ENCODE data around the gene TMEFF1. TPM values are rescaled to one million over a fixed set of nuclear protein-coding genes. Genes with fewer than 3 reads are reported as not detected.
"Not testable (repeated sequence)": the region's sequence is repeated elsewhere in the genome, so short reads cannot be mapped to it uniquely, and the experiment has no call there.

The TMEFF1 gene
- total RNA-seq, 4 donors from 2014 or later: 0.50 to 1.7 (median 0.73) TPM

DNA sequence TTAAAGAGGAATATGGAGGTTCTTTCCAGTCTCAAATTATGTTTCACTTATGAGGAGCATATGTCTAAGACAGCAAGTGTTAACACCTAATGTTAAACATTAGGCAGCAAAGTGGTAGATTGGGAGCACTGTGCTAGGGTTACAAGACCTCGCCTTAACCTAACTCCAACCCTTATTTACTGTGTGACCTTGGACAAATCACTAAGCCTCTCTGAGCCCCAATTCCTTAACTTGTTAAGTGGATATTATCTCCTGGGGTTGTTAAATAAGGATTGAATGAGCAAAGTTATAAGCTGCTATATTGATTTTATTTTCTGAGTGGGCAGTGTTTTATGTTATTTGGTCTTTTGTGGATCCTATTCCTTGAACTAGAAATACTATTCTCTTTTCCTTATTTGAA lies 38.3 kb downstream of the TMEFF1 start:
- TF ChIP-seq, protein P1, sequence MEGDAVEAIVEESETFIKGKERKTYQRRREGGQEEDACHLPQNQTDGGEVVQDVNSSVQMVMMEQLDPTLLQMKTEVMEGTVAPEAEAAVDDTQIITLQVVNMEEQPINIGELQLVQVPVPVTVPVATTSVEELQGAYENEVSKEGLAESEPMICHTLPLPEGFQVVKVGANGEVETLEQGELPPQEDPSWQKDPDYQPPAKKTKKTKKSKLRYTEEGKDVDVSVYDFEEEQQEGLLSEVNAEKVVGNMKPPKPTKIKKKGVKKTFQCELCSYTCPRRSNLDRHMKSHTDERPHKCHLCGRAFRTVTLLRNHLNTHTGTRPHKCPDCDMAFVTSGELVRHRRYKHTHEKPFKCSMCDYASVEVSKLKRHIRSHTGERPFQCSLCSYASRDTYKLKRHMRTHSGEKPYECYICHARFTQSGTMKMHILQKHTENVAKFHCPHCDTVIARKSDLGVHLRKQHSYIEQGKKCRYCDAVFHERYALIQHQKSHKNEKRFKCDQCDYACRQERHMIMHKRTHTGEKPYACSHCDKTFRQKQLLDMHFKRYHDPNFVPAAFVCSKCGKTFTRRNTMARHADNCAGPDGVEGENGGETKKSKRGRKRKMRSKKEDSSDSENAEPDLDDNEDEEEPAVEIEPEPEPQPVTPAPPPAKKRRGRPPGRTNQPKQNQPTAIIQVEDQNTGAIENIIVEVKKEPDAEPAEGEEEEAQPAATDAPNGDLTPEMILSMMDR (IDR thresholded peaks at IDR 0.05): no peak
- TF ChIP-seq POLR2A (IDR thresholded peaks at IDR 0.05; ENCODE audit: low read depth): no peak
- no peak for TF ChIP-seq POLR2AphosphoS5 (IDR thresholded peaks at IDR 0.05)
- TF ChIP-seq EP300 (IDR thresholded peaks at IDR 0.05): no peak
- Histone ChIP-seq H3K27ac (replicated peaks in 1 of 4) (no peak overlapping the region), H3K27me3 (no peaks in the 10 kb centered on the region), H3K9me3 (no peaks in the 10 kb centered on the region), H3K36me3 (peaks cover 0 to 6% (median 0%) of the 10 kb centered on the region in 4 donors), H3K4me1 (no peaks in the 10 kb centered on the region), H3K4me3 (no peak overlapping the region)
- 94% methylated on average over 1 of the region's 1 CpG for WGBS
- no peak for DNase-seq (ENCODE audit: extremely low spot score)
- intact Hi-C loops (cut with DNase I): no loop called here

DNA sequence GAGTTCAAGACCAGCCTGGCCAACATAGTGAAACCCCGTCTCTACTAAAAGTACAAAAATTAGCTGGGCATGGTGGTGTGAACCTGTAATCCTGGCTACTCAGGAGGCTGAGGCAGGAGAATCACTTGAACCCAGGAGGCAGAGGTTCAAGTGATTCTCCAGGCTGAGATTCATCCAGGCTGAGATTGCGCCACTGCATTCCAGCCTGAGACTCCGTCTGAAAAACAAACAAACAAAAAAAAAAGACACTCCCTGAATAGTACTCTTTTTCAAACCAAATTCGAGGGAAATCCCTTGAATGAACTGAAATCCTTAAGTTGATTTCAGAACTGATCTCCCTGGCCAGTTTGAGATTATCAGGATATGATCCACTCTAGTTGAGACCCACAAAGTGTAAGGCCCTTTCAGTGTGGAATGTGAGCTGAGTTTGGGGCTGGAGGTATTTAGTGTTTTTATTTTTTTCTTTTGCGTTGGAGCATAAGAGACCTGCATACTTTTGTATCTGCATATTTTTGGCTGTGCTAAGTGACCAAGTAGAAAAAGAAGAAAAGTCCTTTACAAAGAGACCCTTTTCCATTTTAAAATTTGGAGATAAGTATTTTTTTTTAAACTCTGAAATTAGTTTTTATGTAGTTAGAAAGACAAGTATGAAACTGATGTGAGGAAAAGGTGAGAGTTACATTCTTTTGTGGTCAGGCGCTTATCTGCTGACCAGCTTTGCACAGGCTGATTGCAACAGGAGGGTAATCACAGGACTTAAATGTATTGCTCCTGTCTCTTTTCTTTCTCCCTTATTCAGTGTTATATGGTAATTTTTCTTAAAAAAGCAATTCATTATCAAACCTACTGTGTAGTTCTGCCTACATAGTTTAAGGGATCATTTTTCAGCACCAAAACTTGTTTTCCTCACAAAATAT lies 42.9 kb downstream of the TMEFF1 start:
- H3K36me3 ChIP-seq: no peaks in the 10 kb centered on the region
- no peaks in the 10 kb centered on the region for H3K4me1 ChIP-seq
- DNase-seq (ENCODE audit: extremely low spot score): no peak
- H3K27me3 ChIP-seq: no peaks in the 10 kb centered on the region
- no peak for TF ChIP-seq POLR2A (IDR thresholded peaks at IDR 0.05; ENCODE audit: low read depth)
- no peak for TF ChIP-seq POLR2AphosphoS5 (IDR thresholded peaks at IDR 0.05)
- TF ChIP-seq, protein P1 (IDR thresholded peaks at IDR 0.05): no peak
- intact Hi-C loops (cut with DNase I): no loop called here
- no peak overlapping the region for H3K4me3 ChIP-seq
- H3K27ac ChIP-seq (replicated peaks in 1 of 4): no peak overlapping the region
- WGBS: 78% methylated on average over 6 of the region's 6 CpGs
- H3K9me3 ChIP-seq: no peaks in the 10 kb centered on the region

DNA sequence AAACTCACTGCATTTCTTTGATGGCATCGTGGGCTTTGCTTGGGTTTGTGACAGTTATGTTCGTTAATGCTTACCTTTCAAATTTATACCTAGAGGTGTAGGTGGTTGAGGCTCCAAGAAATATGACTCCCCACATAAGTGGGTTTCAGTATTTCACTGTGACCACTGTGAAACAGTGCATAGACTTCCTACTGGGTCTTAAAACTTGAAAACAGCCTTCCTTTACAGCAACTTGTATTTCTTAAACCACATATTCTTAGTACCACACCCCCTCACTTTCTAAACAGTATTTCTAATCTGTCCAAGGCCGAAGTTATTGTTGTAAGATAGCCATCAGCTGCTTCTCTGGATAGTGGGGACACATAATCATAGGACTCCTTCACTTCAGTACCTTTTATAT lies 48.3 kb downstream of the TMEFF1 start:
- H3K36me3 ChIP-seq: no peaks in the 10 kb centered on the region
- no peak overlapping the region for H3K4me3 ChIP-seq
- H3K4me1 ChIP-seq: no peaks in the 10 kb centered on the region
- H3K9me3 ChIP-seq: no peaks in the 10 kb centered on the region
- H3K27ac ChIP-seq (replicated peaks in 1 of 4): no peak overlapping the region
- no peaks in the 10 kb centered on the region for H3K27me3 ChIP-seq
- intact Hi-C loops (cut with DNase I): no loop called here
- no peak for DNase-seq (ENCODE audit: extremely low spot score)
- TF ChIP-seq, protein P1 (IDR thresholded peaks at IDR 0.05): no peak
- TF ChIP-seq POLR2A (IDR thresholded peaks at IDR 0.05; ENCODE audit: low read depth) (no peak), EP300 (IDR thresholded peaks at IDR 0.05) (no peak), POLR2AphosphoS5 (IDR thresholded peaks at IDR 0.05) (no peak)
- WGBS: 87% methylated on average over 3 of the region's 3 CpGs

DNA sequence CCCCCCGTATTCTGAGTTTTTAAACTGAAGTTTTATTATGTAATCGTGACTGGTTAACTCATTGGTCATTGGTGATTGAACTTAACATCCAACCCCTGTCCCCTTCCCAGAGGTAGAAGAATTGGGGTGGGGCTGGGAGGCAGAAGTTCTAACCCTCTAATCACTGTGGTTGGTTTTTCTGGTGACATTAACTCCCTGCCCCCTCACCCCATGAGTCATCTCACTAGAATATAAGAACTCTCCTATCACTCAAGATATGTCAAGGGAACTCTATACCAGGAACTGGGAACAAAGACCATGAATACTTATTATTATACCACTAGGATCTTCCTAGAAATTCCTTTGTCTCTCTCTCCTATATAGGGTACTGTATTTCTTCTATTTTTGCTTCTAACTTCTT lies 52.6 kb downstream of the TMEFF1 start:
- Histone ChIP-seq H3K4me3 (no peak overlapping the region), H3K9me3 (no peaks in the 10 kb centered on the region), H3K36me3 (no peaks in the 10 kb centered on the region), H3K27me3 (no peaks in the 10 kb centered on the region), H3K27ac (replicated peaks in 1 of 4) (no peak overlapping the region), H3K4me1 (no peaks in the 10 kb centered on the region)
- no peak for TF ChIP-seq POLR2AphosphoS5 (IDR thresholded peaks at IDR 0.05)
- TF ChIP-seq, protein P1 (IDR thresholded peaks at IDR 0.05): no peak
- TF ChIP-seq POLR2A (IDR thresholded peaks at IDR 0.05; ENCODE audit: low read depth): no peak
- no peak for TF ChIP-seq EP300 (IDR thresholded peaks at IDR 0.05)
- WGBS: 90% methylated on average over 2 of the region's 2 CpGs
- intact Hi-C loops (cut with DNase I): no loop called here
- DNase-seq (ENCODE audit: extremely low spot score): no peak

DNA sequence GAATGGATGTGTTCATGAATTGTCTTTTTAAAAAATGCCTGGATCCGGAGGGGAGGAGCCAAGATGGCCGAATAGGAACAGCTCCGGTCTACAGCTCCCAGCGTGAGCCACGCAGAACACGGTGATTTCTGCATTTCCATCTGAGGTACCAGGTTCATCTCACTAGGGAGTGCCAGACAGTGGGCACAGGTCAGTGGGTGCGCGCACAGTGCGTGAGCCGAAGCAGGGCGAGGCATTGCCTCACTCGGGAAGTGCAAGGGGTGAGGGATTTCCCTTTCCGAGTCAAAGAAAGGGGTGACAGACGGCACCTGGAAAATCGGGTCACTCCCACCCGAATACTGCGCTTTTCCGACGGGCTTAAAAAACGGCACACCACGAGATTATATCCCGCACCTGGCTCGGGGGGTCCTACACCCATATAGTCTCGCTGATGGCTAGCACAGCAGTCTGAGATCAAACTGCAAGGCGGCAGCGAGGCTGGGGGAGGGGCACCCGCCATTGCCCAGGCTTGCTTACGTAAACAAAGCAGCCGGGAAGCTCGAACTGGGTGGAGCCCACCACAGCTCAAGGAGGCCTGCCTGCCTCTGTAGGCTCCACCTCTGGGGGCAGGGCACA lies 54.3 kb downstream of the TMEFF1 start:
- DNase-seq (ENCODE audit: extremely low spot score); H3K27me3 ChIP-seq; H3K4me3 ChIP-seq; H3K9me3 ChIP-seq; H3K27ac ChIP-seq (replicated peaks in 1 of 4); H3K4me1 ChIP-seq; intact Hi-C loops (cut with DNase I); H3K36me3 ChIP-seq: not testable (repeated sequence)
- 91% methylated on average over 24 of the region's 30 CpGs for WGBS
